ENCODE data around the gene RGS11.

DNA sequence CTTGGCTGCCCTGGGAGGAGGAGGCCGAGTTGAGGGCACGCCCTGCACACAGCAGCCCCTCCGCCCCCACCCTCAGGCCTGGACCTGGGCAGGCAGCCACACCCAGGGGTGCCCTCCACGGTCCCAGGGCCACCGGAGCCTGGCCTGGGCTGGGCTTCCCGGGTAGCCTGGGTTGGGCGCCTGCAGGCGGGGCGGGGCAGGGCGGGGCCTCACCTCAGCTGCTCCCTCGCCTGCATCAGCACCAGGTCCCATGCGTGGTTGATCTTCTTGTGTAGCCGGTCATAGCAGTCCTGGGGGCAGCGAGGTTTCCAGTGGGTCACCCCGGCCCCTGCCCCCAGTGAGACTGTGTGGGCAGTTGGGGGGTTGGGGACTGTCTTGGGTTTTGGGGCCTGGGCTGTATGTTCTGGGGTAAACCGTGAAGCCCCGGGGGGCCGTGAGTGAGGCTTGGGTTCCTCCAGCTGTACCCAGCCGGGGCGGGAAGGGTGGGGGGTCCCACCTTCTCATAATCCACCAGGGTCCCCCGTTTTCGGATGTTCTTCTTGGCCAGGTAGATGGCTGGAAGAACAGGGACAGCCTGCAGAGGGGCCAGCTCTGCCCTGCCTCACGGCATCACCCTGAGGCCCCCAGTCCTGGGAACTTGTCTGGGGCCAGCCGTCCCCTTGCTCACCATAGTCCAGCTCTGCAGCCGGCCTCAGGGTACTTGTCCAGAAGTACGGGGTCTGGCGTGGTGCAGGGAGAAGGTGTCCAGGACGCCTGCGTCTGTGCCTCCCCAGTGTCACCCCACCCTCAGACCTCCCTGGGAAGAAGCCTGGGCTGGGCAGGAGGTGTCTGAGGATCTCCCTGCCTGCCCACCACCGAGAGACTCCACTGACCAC, 2.0 kb downstream of the RGS11 start:
- no peak for TF ChIP-seq EZH2 (IDR thresholded peaks at IDR 0.05; ENCODE audit: borderline replicate concordance, low read depth, low read length, poor library complexity, severe bottlenecking)
- TF ChIP-seq, protein P1, sequence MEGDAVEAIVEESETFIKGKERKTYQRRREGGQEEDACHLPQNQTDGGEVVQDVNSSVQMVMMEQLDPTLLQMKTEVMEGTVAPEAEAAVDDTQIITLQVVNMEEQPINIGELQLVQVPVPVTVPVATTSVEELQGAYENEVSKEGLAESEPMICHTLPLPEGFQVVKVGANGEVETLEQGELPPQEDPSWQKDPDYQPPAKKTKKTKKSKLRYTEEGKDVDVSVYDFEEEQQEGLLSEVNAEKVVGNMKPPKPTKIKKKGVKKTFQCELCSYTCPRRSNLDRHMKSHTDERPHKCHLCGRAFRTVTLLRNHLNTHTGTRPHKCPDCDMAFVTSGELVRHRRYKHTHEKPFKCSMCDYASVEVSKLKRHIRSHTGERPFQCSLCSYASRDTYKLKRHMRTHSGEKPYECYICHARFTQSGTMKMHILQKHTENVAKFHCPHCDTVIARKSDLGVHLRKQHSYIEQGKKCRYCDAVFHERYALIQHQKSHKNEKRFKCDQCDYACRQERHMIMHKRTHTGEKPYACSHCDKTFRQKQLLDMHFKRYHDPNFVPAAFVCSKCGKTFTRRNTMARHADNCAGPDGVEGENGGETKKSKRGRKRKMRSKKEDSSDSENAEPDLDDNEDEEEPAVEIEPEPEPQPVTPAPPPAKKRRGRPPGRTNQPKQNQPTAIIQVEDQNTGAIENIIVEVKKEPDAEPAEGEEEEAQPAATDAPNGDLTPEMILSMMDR (conservative IDR thresholded peaks at IDR 0.05; ENCODE audit: low read depth, low read length): no peak
